Retina (tissue), 1 donor: ENCODE results near the gene URI1.
A peak's percentile ranks its signal among the peaks of the same experiment; 100 is the strongest.
"Not testable (repeated sequence)": the region's sequence is repeated elsewhere in the genome, so short reads cannot be mapped to it uniquely, and the experiment has no call there.

ENCODE experiments used
- DNase-seq: peaks from one replicate; pipeline ENCODE4 v3.0.0-alpha.2; 2016

URI1 gene

DNA sequence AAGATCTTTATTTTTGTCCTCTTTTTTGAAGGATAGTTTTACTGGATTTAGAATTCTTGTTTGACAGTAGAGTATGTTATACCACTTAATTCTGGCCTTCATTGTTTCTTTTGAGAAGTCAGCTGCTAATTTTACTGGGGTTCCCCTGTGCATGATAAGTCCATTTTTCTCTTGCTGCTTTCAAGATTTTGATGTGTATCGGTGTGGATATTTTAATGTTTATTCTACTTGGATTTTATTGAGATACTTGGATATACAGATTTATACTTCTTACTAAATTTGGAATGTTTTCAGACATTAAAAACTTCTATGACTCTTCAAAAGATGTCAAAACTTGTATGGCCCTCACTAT is 86.9 kb downstream of the URI1 start:
- DNase-seq: no peak

DNA sequence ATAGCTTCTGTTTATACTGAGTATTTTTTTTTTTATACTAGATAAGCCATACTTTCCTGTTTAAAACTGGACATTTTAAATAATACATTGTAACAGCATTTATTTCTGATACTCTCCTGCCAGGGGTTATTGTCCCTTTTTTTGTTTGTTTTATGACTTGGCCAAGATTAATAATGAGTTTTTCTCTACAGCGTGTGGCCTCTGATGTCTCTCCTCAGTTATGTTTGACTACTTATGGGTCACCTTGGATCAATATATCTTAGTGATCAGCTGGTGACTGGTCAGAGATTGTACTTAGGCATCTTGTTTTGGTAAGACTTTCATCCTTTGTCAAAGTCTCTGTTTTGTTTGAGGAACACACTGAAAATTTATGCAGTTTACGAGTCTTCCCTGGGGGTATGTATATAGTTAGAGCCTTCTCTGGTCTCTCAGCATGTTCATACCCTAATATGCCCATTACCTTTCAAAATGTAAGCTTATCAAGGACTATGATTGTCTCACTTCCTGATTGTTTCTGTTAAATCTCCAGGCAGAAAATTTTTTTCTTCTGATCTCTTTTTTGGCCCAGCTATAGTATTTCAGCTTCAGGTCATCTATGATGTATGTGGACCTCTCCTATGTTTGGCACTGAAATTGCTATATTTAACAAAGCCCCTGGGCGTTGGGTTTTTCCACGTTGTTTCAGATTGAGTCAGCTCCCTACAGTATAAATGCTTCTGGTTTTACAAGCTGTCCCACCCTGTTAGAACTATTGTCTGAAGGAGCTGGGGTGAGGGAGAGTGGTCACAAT is 87.9 kb downstream of the URI1 start:
- no peak for DNase-seq

DNA sequence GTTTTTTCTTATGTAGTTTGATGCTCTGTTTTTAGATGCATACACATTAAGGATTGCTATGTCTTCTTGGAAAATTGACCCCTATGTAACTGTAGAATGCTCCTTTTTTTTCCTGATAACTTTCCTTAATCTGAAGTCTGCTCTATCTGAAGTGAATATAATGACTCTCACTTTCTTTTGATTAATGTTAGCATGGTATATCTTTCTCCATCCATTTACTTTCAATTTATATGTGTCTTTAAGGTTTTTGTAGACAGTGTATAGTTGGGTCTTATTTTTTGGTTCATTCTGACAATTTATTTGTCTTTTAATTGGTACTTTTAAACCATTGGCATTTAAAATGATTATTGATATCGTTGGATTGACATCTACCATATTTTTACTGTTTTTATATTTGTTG is 92.3 kb downstream of the URI1 start:
- DNase-seq: no peak

DNA sequence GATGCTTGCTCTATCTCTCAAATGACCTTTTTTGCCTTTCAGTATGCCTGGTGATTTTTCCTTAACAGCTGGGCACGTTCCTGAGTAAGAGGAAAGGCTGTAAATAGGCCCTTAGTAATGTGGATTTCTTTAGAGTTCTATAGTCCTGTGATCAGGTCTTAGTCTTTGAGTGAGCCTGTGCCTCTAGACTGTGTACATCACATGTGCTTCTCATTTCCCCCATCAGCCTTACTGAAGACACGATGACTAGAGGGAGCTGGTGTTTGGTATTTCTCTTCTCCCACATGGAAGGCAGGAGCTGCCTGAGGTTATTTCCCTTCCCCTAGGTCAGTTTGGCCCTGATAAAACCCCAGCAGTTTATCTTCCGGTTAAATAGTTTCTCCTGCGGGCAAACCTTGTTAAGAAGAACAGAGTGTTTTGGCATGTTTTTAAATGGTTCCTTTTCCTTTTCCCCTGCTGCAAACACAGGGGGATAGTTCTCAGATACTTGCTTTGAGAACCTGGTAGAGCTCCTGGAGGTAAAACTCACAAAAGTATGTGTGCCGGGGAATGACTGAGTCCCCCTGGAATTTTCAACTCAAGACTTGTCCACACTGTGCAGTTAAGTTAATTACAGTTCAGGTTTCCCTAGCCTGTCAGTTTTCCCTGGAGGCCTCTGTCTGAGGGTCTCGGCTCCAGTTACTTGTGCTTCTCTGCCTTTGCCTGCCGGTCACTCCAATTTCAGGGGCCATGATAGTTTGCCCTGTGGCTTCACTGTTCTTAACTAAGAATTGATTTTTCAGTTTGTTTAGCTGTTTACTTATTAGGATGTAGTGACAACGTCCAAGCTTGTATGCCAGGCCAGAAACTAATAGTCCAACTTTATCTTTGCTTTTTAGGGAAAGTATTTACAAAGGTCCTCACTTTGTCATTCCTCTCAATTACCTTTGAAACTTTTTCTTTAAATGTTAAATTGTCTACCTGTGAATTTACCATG is 94.4 kb downstream of the URI1 start:
- DNase-seq: no peak

DNA sequence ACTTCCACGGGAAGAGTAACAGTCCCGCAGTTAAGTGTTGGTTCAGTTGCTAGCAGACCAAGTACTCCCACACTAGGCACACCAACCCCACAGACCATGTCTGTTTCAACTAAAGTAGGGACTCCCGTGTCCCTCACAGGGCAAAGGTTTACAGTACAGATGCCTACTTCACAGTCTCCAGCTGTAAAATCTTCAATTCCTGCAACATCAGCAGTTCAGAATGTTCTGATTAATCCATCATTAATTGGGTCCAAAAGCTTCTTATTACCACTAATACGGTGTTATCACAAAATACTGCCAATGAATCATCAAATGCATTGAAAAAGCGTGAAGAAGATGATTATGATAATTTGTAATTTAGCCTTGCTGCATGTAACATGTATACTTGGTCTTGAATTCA is 95.8 kb downstream of the URI1 start:
- no peak for DNase-seq

DNA sequence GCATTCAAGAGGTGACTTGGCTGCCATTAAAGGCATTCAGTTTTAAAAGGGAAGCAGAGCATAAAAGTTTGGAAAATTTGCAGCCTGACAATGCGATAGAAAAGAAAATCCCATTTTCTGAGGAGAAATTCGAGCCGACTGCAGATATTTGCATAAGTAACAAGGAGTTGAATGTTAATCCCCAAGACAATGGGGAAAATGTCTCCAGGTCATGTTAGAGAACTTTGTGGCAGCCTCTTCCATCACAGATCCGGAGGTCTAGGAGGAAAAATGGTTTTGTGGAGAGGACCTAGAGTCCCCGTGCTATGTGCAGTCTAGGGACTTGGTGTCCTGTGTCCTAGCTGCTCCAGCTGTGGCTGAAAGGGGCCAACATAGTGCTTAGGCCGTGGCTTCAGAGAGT is 99.9 kb downstream of the URI1 start:
- DNase-seq: not testable (repeated sequence)

DNA sequence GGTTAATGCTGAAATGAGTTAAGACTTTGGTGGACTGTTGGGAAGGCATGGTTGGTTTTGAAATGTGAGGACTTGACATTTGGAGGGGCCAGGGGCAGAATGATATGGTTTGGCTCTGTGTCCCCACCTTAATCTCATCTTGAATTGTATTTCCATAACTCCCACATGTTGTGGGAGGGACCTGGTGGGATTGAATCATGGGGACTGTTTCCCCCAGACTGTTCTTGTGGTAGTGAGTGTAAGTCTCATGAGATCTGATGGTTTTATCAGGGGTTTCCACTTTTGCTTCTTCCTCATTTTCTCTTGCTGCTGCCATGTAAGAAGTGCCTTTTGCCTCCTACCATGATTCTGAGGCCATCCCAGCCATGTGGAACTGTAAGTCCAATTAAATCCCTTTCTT is 101.0 kb downstream of the URI1 start:
- DNase-seq: not testable (repeated sequence)

DNA sequence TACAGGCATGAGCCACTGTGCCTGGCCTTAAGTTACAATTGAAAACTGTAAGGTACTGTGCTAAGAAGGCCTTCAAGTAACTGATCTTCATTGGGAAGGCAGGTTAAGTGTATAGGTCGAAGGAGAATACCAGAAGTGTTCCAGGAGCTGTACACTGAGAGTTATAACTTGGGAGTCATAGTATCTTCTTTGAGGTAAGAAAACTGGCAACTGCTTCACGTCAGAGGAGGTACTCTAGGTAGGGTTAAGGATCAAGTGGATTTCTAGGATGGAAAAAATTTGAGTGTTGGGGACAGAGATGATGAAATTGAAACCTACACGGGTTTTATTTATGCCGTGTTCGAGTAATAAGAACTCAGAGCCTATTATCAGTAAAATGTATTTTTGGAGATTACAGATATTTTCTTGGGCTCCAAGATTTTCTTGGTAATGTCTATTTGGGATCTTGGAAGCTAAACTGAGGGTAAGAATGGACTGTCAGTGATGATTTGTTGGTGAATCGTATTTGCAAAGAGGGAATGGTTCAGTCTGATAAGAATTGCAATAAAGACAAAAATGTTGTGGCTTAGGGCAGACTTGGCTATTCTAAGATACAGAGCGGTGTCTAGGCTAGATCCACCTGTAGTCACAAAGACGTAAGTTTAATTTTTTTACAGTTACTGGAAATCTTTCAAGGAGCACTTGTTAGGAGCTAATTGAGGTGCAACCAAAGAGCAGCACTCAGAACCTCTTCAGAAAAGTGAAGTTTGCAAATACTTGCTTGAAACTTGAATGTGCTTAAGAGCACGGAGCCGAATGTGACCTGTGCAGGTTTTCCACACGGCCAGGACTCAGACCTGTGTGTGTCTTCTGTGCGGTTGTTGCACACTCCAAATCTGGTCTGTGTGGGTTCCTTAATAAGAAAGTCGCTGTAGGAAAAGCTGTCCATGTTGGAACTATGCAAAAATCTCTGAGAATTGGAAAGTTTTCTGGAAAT is 102.5 kb downstream of the URI1 start:
- DNase-seq: no peak

DNA sequence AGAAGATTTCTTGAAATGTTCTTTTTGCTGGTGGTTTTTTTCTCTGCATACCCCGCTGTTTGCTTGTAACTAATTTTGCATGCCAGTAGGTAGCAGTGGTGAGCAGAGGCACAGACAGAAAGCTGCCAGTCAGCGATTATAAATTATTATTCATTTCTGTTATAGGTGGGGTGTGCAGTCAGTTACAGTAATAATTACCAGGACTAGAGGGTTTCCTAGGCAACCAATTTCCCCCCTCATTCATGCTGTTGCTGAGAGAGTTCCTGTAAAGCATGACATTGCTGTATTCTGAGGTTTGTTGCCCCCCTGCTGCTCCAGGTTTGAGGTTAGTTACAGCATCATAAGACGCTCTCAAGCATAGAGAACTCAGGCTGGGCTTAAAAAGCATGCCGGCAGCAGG is 104.5 kb downstream of the URI1 start:
- DNase-seq: peak; percentile 66

DNA sequence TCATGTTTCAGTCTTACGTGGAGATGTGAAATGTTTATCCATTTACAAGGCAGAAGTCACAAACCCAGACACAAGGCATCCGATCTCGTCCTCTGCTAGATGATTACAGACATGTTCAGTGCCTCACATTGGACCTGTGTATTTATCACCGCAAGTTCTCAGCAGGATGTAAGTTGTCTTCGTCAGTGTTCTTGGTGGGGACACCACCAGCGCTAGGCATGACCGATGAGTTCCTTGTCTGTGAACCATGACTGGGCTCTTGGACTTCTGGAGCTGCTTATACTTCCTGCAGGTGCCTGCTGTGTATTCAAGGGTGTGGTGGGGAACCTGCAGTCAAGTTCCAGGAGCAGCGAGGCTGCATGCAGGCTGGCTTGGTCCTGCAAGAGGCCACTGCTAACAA is 105.4 kb downstream of the URI1 start:
- no peak for DNase-seq

DNA sequence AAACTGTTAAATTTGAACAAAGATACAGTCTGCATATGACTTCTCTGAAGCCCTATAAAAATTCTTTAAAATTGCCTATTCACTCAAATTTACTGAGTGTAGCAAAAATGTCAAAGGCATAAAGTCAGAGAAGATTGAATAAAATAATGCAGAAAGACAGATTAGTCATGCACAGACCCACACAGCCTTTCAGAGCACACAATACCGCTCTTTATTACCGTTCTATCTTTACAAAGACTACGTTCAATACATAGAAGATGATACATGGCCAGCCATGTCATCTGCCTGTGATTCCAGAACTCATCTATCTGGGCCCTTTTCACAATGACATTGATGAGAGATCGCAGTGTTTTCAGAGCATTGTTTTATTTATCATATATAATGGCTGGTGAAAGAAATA is 107.2 kb downstream of the URI1 start:
- DNase-seq: no peak

DNA sequence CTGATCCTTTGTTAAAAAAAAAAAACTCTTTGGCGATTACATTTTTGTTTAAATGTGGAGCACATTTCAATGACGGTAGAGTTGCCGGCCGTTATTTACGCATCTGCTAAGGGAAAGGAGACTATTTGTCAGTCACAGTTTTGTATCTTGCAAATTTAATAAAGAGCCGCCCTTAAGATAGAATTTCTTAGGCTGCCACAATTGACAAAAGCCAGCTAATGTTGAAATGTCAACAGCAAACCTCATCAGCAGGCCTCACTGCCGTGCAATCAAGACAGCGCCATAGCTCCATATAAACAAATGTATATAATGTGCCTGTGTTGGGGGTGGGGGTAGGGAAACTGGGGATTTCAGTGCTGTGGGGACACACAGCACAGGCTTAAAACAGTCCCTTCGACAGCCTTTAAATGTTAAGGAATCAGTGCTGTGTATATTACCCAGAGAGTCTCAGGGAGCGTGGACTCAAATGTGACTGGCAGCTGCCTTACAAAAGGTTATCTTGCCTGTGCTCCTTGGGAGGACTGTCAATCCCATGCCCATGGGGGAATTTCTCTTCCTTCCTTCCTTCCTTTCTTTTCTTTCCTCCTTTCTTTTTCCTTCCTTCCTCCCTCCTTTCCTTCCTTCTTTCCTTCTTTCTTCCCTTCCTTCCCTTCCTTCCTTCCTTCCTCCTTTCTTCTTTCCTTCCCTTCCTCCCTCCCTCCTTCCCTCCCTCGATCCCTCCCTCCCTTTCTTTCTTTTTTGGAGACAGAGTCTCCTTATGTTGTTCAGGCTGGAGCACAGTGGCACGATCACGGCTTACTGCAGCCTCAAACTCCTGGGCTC is 108.0 kb downstream of the URI1 start:
- no peak for DNase-seq

DNA sequence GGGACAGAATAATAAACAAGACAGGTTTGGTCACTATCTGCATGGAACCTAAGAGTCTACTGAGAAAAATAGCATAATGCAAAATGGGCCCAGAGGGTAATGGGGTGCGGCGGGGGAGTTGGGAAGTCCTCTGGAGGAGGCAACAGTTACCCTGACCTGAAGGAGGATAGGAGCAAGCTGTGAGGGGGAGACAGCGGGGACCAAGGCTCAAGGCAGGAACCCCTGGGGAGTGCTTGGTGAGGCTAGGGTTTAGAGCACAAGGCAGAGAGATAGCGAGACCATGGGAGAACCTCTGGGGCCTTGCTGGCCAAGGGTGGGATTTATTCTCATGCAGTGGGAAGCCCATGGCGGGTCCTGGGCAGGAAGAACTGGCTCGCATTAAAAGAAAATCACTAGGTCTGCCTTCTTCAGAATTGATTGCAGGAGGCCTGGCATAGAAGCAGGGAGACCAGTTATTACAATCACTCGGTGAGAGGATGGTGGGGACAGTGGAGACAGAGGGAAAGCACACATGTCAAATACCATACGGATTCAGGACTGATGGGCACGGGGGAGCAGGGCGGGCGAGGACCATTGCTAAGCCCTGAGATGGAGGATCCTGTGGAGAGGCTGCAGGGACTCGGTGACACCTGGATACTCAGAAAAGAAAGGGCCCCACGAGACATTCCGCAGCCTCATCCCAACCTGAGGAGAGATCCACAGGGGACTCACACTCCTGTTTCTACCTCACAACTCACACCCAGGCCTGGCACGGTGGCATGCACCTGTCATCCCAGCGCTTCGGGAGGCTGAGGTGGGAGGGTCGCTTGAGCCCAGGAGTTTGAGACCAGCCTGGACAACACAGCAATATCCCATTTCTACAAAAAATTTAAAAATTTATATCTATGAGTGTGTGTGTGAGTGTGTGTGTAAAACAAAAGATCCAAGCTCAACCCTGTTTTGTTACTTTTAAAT is 110.4 kb downstream of the URI1 start:
- DNase-seq: no peak

DNA sequence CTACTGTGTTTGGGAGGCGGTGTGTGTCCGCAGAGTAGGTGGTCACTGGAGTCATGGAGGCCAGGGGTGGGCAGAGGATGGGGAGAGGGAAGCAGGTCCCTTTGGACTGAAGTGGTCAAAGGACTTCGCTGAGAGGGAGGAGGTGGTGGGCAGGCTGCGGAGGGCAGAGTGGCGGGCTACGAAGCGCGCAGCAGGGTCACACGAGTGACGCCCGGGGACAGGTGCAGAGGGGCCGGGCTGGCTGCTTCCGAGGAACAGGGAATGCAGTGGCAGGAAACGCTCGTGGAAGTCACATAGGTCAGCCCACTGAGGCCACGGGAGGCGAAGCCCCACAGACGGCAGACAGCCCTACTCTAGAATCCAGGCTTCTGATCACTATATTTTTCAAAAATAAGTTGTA is 111.5 kb downstream of the URI1 start:
- DNase-seq: no peak

DNA sequence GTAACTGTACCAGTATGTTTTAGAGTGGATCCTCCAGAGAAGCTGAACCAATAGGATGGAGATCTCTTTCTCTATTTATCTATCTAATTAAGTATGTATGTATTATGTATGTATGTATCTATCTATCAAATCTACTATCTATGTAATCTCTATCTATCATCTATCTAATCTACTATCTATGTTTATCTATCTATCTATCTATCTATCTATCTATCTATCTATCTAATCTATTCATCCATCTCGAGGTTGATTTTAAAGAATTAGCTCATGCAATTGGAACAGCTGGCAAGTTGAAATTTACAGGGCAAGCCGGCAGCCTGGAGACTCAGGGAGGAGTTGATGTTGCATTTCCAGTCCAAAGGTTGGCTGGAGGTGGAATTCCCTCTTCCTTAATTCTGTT is 112.2 kb downstream of the URI1 start:
- DNase-seq: no peak

DNA sequence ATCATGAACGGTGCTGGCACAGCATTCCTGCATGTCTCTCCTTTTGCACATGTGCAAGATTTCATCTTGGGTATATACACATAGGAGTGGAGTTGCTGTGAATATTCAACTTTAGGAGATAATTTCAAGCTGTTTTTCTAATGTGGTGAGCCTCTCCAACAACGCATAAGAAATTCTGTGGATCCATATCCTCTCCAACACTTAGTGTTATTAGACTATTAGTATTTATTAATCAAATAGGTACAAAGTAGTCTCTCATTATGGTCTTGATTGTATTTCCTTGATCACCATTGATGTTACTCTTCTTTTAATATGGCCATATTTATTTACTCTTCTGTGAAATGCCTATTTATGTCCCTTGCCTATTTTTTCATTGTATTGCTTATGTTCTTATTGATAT is 114.5 kb downstream of the URI1 start:
- no peak for DNase-seq

DNA sequence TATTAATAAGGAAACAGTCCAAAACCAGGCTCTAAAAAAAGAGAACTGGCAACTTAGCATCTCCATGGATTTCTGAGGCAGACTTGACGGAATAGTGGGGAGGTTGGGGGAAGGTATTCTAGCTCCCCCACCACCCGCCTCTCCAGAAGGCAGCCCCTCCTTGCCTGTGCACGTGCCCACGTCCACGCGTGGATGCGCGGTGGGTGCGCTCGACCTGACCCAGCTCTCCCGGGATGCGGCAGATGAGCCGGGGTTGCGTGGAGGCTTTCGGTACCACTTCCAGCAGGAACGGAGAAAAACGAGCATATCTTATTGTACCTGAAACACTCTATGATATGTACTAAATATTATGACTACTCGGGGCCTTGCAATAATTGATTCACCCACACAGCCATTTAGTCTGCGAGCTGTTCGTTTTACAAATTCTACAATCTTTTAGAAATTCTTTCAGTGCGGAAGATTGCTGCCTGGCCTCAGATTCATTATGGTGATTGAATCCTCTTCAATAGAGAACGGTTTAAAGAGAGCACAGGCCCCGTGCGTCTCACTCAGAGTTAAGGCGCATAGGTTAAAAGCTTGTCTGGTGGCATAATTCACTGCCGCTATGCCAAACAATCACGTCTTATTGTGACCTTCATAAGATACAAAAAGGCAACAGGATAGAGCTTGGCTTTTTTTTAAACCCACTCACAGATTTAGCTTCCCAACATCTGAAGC is 117.9 kb downstream of the URI1 start:
- no peak for DNase-seq

DNA sequence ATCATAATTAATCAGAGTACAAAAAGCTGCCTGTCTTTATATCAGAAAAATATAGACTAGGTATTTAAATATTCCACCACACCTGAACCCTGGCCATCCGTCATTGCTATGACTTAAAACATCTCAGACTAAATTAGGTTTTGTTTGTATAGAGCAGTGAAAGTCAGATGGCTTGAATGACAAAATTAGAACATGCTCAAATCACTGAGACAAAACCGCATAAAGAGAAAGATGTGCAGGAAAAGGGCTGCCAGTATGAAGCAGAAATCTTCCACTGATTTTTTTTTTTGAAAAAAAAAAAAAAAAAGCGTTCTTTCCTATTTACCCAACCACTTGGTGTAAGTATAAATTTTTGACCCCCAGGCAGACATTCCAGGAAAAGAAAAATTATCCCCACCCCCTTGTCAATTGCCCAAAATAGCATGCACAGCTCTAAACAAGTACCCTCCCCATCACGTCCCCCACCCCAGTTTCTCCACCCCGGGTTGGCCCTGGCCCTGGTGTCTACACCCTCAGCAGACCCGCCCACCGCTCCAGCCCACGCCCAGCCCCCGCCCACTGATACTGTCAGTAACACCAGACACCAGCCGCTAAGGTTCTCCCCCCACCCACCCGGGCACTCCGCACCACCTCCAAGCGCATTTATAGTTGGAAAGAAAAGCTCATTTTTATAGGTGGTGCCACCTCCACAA is 118.6 kb downstream of the URI1 start:
- DNase-seq: no peak
